PFSK-1 (cell line): ENCODE results near the gene FLCN. TPM values are rescaled to one million over a fixed set of nuclear protein-coding genes. Genes with fewer than 3 reads are reported as not detected.

Source experiments
- FOXP2 ChIP-seq: optimal IDR thresholded peaks from 2 replicates; pipeline ENCODE3; 2011; ENCODE audit warnings: borderline replicate concordance, control low read depth, inconsistent platforms; ENCODE audit not compliant: insufficient read depth; ENCODE audit errors: extremely low read length, extremely low read depth
- POLR2AphosphoS5 ChIP-seq: IDR thresholded peaks from 2 replicates; pipeline ENCODE4 v1.6.1; 2012; ENCODE audit warnings: low read depth, mild to moderate bottlenecking, control low read depth, low read length, moderate library complexity
- REST ChIP-seq, 2 experiments: IDR thresholded peaks; 2 replicates each; pipeline versions ENCODE4 v1.6.1 to v1.8.0; 2011 to 2012; ENCODE audit warnings: low read depth in 2 of 2, low read length in 2 of 2, control low read depth in 1 of 2, inconsistent platforms in 1 of 2, mild to moderate bottlenecking in 1 of 2, moderate library complexity in 1 of 2; ENCODE audit not compliant: insufficient read depth in 1 of 2
- SIN3A ChIP-seq: IDR thresholded peaks from 2 replicates; pipeline ENCODE4 v1.6.1; 2012; ENCODE audit warnings: mild to moderate bottlenecking, low read length, moderate library complexity, borderline replicate concordance; ENCODE audit not compliant: insufficient read depth
- TAF1 ChIP-seq: IDR thresholded peaks from 2 replicates; pipeline ENCODE4 v1.6.1; 2012; ENCODE audit warnings: low read length, control low read depth, borderline replicate concordance; ENCODE audit not compliant: insufficient read depth
- polyA plus RNA-seq: library from polyadenylated mRNA; unstranded; fragments of >200 nt; gene quantifications from one replicate; pipeline ENCODE4 v1.2.1, GENCODE V29; 2012; ENCODE audit warnings: low read depth, missing spikeins; ENCODE audit not compliant: insufficient read length

FLCN gene
- polyA plus RNA-seq, result 99.7 TPM

GRCh38 chr17:17237026-17237799 lies at the start of gene FLCN:
Gene FLCN, minus strand, starts transcription at chr17:17237168. Its CDS starts 9,031 bp downstream, at chr17:17228137.
- peak; percentile 90 for TF ChIP-seq TAF1
- peak; percentile 54 for TF ChIP-seq FOXP2
- TF ChIP-seq REST (IDR thresholded peaks at IDR 0.05; ENCODE audit: insufficient read depth in 1 of 2, low read depth in 2 of 2, low read length in 2 of 2), result no peak; a peak in 1 of 4 replicates
- peak; percentile 55; the same call in 1 of the 2 replicates for TF ChIP-seq SIN3A
- peak; percentile 90 for TF ChIP-seq POLR2AphosphoS5

GRCh38 chr17:17285951-17286350 lies 49.0 kb upstream of the FLCN start:
- TF ChIP-seq POLR2AphosphoS5 (no peak), REST (IDR thresholded peaks at IDR 0.05; ENCODE audit: insufficient read depth in 1 of 2, low read depth in 2 of 2, low read length in 2 of 2) (no peak), FOXP2 (no peak), TAF1 (no peak), SIN3A (no peak)

GRCh38 chr17:17280613-17281549 lies 43.9 kb upstream of the FLCN start, which contains the start of gene COPS3:
Gene COPS3, minus strand, starts transcription at chr17:17281246. Its CDS starts 60 bp downstream, at chr17:17281186.
- TF ChIP-seq FOXP2, result no peak
- peak; percentile 86 for TF ChIP-seq SIN3A
- TF ChIP-seq REST (IDR thresholded peaks at IDR 0.05; ENCODE audit: insufficient read depth in 1 of 2, low read depth in 2 of 2, low read length in 2 of 2), result no peak
- TF ChIP-seq POLR2AphosphoS5, result peak; percentile 91
- TF ChIP-seq TAF1, result peak; percentile 77; the same call in 1 of the 2 replicates

- no peak for TF ChIP-seq TAF1
- TF ChIP-seq FOXP2, result no peak
- no peak for TF ChIP-seq REST (IDR thresholded peaks at IDR 0.05; ENCODE audit: insufficient read depth in 1 of 2, low read depth in 2 of 2, low read length in 2 of 2)
- TF ChIP-seq POLR2AphosphoS5, result no peak
- no peak for TF ChIP-seq SIN3A
Measured at GRCh38 chr17:17279316-17279715, 42.3 kb upstream of the FLCN start.
